Stimulated activated CD4-positive, alpha-beta T cell treated with anti-CD3 and anti-CD28 coated beads, Interleukin-1b, Interleukin-23, amount 100 ng/mL, for 48 hours (primary cell): ENCODE results near the gene PGBD5.
"Not testable (repeated sequence)": the region's sequence is repeated elsewhere in the genome, so short reads cannot be mapped to it uniquely, and the experiment has no call there.

Source experiments
- DNase-seq: peaks from one replicate; pipeline ENCODE4 v3.0.0-alpha.2; 2020

The PGBD5 gene

GRCh38 chr1:230426246-230427093 lies at the start of gene PGBD5:
PGBD5 (minus strand) TSS chr1:230426332; CDS start chr1:230425928, 404 bp downstream.
- DNase-seq = peak; percentile 48

- not testable (repeated sequence) for DNase-seq
These were observed 48.8 kb upstream of the PGBD5 start for GRCh38 chr1:230474924-230475323.

GRCh38 chr1:230470750-230471149 lies 44.6 kb upstream of the PGBD5 start:
- not testable (repeated sequence) for DNase-seq

- no peak for DNase-seq
These were observed 43.1 kb upstream of the PGBD5 start for GRCh38 chr1:230469271-230469670.

- no peak for DNase-seq
These were observed 39.6 kb upstream of the PGBD5 start for GRCh38 chr1:230465691-230466090.

GRCh38 chr1:230464671-230465070 lies 38.5 kb upstream of the PGBD5 start:
- DNase-seq = no peak

- DNase-seq = no peak
These were observed 37.6 kb upstream of the PGBD5 start for GRCh38 chr1:230463760-230464159.

- no peak for DNase-seq
These were observed 37.2 kb upstream of the PGBD5 start for GRCh38 chr1:230463326-230463725.

- DNase-seq = no peak
These were observed 33.3 kb upstream of the PGBD5 start for GRCh38 chr1:230459465-230459864.

GRCh38 chr1:230458509-230458908 lies 32.4 kb upstream of the PGBD5 start:
- DNase-seq = no peak

GRCh38 chr1:230456478-230456877 lies 30.3 kb upstream of the PGBD5 start:
- no peak for DNase-seq

GRCh38 chr1:230455291-230455690 lies 29.2 kb upstream of the PGBD5 start:
- no peak for DNase-seq

- no peak for DNase-seq
These were observed 27.2 kb upstream of the PGBD5 start for GRCh38 chr1:230453377-230453776.

- DNase-seq = no peak
These were observed 15.3 kb upstream of the PGBD5 start for GRCh38 chr1:230441183-230442029.

- no peak for DNase-seq
These were observed 9.0 kb upstream of the PGBD5 start for GRCh38 chr1:230435108-230435507.

- DNase-seq = no peak
These were observed 5.4 kb upstream of the PGBD5 start for GRCh38 chr1:230431527-230431926.

GRCh38 chr1:230430499-230430898 lies 4.4 kb upstream of the PGBD5 start:
- no peak for DNase-seq

GRCh38 chr1:230429067-230429735 lies 3.1 kb upstream of the PGBD5 start:
- no peak for DNase-seq

- no peak for DNase-seq
These were observed 1.8 kb upstream of the PGBD5 start for GRCh38 chr1:230427981-230428380.

GRCh38 chr1:230427094-230427876 lies 1.2 kb upstream of the PGBD5 start:
- DNase-seq = no peak

GRCh38 chr1:230425252-230426091 lies 660 bp downstream of the PGBD5 start:
- DNase-seq = no peak
